GM04503 (cell line): Measurements from ENCODE around the gene CEP72.
"Not testable (repeated sequence)": the region's sequence is repeated elsewhere in the genome, so short reads cannot be mapped to it uniquely, and the experiment has no call there.

Experiments used
- DNase-seq: peaks from one replicate; pipeline ENCODE4 v3.0.0-alpha.2; 2012; ENCODE audit warnings: low read depth

CEP72 gene

DNA sequence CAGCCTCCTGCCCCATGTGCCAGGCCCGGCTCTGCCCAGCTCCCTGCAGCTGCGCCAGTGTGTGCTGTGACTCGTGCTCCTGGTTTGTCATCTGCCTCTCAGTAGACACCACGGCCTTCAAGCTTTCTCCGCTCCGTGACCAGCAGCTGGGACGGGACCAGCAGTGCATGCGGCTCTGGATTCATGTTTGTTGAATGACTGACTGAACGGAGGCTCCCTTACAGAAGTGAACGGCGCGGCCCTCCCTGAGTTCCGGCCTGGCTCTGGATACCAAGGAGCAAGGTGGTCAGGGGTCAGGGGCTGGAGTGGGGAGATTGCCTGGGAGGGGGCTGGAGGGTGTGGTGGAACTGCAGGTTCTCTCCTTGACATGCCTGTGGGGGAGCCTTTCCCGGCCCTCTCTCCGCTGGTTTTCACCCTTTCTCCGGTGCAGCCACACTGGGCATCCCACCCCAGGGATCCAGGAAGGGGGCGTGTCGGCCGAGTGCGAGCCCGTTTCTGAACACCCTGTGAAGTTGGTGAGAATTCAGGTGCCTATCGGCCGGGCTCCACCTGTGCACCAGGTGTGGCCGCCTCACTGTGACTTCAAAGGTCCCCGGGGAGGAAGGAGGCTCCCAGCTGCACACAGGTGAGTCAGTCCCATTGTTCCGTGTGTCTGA lies 11.1 kb upstream of the CEP72 start:
- no peak for DNase-seq

DNA sequence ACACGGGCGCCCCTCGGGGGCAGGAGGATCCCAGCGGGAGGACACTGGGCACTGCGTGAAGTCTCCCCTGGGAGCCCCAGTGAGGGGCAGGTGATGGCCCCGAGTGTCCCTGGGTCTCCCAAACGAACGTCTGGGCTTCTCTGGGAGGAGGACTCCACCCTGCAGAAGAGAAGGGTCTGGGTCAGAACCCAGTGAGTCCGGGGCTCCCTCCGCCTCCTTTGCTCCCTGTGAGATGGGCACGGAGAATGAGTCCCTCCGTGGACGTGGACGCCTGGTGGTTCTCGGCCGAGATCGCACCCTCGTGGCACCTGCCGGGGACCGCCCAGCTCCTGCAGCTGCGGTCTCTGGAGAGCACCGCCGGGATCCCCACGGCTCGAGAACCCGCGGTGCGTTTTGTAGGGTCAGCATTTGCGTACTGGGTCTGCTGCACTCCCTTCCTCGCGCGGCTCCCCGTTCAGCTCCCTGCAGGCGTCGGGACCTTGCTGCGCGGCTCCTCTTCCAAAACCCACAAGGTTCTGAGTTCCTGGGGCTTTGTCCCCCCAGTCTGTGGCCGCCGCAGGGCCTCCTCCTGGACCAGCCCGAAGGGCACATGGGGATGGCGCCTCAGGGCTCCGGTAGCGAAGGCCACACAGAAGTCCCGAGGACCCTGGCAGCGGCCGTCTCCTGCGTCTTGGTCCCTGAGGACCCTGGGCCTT lies 10.2 kb upstream of the CEP72 start:
- DNase-seq: no peak

DNA sequence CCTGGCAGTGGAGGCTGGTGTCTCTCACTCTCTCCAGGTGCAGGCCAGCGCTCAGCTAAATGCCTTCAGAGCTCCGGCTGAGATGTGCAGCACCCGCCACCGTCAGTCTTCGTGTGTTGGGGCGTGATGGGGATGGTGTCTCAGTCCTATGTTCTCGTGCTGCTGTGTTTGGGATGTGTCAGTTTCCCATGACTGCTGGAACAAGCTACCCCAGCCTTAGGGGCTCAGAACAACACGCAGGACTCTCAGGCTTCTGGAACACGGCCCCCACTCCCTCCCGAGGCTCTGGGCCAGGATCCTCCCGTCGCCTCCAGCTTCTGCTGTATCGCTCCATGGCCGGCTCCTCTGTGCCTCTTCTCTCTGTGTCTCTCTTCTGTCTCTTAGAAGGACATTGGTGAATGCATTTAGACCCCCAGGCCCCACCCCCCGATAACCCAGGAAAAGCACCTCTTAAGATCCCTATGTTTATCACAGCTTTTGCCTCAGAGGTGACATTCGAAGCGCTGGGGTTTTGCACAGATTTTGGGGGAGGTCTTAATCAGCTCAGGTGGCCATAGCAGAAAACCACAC lies 9.6 kb upstream of the CEP72 start:
- no peak for DNase-seq

DNA sequence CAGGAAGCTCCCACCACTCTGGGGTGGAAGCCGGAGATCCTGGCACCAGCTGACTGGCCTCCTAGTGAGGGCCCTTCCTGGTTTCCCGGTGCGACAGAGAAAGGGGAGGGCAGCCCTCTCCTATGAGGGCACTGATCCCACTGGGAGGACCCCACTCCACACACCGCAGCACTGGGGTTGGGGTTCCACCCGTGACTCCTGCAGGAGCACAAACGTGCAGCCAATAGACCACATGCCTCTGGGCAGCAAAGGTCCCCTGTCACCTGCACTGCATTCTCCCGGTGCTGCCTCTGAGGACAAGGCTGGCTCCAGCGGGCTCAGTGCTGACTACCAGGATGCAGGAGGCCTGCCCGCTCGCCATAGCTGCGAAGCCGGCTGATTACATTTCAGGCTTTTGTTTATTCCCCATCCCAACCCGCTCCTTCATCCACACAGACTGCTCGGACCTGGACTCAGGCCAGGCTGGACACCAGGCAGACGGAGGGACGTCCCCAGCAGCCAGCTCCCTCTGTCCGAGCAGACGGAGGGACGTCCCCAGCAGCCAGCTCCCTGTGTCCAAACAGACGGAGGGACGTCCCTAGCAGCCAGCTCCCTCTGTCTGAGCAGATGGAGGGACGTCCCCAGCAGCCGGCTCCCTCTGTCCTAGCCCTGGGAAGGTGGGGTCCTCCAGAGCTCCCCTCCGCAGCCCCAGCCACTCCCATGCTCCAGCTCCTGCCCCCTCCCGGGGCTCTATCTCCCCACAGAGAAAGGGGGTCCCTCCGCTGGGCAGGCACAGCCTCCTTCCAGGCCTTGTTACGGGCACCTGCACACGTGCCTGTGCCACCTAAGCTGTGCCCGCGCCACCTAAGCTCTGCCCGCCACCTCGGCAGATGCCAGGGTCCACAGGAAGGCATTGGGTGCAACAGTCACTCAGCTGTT lies 8.8 kb upstream of the CEP72 start:
- DNase-seq: no peak

DNA sequence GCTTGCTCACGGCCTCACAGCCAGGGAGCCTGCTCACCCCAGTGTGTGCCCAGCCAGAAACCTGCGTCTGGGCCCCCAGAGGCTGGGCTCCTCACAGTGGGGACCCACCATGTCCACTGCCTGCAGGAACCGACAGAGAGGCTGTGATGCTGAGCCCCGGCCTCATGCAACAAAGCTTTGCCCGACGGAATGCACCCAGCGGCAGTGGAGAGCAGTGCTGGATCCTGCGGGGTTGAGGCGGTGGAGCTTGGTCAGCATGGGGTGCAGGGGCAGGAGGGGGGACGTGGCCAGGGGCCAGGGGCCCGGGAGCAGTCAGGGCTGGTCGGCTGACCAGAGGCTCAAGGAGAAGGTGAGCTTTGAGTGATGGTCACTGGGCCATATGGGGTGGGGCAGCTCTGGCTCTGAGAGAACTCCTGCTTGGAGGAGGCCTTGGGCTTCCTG lies 7.7 kb upstream of the CEP72 start:
- no peak for DNase-seq

DNA sequence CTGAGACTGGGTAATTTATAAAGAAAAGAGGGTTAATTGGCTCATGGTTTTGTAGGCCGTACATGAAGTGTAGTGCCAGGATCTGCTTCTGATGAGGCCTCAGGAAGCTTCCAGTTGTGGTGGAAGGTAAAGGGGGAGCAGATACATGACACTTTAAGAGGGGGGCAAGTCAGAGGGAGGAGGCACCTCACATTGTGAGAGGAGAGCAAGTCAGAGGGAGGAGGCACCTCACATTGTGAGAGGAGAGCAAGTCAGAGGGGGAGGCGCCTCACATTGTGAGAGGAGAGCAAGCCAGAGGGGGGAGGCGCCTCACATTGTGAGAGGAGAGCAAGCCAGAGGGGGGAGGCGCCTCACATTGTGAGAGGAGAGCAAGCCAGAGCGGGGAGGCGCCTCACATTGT lies 7.0 kb upstream of the CEP72 start:
- DNase-seq: not testable (repeated sequence)

DNA sequence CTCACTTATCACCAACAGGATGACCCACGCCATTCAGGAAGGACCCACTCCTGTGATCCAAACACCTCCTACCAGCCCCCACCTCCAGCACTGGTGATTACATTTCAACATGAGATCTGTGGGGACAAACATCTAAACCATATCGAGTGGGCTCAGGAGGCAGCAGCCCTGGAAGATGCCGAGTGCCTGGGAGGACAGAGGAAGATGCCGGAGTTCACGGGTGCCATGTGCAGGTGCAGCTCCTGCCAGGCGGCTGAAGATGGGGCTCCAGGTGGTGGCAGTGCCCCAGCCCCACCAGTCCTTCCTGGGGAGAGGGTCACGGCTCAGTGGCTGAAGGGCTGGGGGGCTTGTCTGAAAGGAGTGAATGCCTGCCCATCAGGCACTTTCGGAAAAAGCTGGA lies 6.1 kb upstream of the CEP72 start:
- DNase-seq: no peak

DNA sequence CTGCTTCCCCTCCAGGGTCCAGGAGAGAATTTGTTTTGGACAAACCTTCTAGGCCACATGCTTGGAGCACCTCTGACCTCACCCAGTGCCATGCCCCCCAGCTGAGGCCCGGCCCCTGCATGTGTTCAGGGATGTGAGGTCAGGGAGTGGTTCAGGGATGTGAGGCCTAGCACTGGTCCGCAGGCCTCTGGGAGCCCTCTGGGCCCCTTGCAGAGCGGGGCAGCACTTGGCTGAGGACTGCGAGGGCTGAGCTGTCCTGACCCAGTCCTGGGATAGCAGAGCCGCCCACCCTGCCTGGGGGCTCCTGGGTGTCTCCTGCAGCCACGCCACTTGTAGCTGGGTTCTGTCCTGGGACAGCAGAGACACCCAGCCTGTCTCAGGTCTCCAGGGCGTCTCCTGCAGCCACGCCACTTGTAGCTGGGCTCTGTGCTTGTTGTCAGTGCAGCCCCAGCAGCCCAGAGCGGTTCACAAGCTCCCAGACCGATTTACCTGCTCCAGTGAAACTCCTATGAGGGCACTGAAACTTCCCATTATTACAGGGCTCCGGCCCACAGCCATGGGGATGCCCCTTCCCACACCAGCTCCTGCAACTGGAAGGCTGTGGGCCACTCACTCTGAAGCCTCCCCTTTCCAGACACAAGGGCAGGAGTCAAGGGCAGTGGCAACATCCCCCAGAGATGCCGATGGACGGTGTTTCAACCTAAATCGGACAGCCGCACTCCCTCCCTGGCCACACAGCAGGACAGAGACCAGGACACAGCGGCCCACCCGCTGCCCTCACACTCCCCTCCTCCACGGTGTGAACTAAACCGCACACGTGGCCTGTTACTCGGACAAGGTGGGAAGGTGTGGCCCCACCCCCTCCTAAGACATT lies 5.4 kb upstream of the CEP72 start:
- DNase-seq: no peak

DNA sequence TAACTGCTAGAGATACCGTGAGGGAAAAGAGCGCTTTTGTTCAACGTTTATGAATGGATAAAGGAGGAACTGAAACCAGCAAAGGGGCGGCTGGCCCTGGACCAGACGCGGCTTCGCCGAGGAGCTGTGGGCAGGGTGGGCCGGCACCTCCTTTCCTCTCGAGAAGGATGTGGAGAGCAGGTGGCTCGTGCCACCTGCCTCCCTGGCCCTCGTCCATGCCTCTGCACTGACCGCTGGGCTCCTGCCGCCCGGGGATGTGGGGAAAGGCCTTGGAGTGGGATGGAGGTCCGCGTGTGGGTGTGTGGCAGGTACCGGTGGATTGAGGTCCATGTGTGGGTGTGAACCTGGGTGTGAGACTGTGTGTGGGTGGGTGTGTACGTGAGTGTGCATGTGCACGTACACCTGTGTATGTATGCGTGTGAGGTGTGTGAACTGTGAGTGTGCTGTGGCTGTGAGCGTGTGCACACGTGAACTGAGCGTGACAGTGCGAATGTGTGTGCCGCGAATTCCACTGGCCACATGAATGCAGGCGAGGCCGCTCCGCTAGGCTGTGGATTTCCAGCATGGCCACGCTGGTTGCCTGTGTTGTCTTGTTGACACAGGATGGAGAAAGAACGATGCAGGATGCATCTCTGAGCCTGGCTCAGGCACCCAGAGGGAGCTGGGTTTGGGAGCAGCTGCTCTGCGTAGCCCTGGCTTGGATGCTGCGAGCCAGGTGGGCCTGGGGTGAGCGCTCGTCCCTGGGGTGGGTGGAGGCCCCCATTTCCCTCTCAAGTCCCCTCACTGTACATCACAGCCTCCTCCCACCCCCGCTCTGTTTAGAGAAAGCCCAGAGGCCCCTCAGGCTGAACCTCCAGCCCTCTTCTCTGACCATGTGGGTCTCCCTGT lies 4.4 kb upstream of the CEP72 start:
- DNase-seq: no peak

DNA sequence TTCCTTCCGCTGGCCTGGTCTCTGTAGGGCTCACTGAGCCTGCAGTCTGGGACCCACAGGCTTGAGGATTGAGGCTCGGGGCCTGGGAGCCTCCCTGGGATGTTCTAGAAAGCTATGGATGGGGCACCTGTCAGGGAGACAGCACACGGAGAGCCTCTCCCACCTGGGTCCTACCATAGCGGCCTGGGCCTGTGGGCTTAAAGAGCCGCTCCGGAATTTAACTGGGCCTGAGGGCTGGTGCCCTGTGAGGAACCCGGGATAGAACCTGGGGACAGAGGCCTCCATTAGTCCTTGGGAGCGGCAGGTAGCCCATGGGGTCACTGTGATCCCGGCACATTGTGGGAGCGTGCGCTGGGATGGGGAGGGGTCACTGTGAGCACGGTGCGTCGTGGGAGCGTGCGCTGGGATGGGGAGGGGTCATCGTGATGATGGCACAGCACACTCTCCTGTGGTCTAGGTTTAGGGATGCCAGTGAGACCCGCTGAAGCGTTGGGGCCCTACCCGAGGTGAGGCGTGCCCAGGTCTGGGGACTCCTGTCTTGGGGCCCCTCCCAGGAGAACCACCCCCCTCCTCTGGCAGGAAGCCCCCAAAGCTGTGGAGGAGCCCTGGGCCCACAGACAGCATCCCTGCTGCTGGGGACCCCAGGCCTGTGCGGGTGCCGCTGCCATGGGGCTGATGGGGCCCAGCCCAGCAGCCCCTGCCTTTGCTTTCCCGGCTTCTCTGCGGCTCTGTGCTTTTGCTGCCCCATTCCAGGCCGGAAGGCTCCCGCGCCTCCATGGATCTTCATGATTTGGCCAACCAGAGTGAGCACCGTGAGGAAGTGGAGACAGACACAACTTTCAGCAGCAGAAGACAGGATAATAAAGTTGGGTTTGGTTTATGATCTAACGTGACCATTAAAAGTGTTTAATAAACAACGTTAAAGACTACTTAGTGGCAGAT lies 3.4 kb upstream of the CEP72 start:
- DNase-seq: no peak

DNA sequence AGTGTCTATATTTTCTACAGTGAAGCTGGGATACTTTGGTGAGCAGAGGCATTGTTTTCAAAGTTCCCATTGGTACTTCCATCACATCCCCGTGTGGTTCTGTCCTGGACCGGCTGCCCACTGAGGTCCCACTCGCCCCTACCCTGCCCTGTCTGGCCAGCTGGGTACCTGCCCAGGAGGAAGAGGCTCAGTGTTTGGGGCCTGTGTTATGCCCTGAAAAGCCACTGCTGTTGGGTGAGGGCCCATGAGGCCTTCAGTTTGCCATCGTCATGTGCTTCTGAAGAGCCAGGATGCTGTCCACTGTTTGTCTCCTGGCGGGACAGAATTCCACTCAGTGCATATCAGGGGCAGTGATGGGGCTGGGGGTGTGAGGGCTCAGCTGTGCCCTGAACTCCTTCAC lies 2.6 kb upstream of the CEP72 start:
- DNase-seq: no peak

DNA sequence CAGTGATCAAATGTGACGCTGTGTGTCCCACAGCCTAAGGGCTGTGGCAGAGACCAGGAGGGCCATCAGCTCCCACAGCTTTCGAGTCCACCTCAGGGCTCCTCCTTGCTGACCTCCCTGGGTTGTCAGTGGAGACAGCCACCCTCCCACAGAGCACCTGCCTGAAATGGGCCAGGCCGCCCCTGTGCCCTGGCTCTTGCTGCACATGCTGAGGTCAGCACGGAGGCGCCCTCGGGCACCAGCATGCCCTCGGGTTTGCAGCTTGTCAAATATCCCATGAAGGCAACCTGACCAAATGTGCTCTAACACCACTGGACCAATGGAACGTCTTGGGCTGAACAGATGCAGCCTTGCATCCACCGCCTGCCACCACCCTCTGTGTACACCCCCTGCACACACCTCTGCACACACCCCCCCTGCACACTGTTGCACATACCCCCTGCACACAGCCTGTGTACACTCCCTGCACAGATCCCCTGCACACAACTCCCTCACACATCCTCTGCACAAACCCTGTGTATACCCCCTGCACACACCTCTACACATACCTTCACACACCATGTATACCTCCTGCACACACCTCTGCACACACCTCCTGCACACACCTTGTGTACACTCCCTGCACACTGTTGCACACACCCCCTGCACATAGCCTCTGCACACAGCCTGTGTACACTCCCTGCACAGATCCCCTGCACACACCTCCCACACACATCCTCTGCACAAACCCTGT lies 2.0 kb upstream of the CEP72 start:
- DNase-seq: no peak

DNA sequence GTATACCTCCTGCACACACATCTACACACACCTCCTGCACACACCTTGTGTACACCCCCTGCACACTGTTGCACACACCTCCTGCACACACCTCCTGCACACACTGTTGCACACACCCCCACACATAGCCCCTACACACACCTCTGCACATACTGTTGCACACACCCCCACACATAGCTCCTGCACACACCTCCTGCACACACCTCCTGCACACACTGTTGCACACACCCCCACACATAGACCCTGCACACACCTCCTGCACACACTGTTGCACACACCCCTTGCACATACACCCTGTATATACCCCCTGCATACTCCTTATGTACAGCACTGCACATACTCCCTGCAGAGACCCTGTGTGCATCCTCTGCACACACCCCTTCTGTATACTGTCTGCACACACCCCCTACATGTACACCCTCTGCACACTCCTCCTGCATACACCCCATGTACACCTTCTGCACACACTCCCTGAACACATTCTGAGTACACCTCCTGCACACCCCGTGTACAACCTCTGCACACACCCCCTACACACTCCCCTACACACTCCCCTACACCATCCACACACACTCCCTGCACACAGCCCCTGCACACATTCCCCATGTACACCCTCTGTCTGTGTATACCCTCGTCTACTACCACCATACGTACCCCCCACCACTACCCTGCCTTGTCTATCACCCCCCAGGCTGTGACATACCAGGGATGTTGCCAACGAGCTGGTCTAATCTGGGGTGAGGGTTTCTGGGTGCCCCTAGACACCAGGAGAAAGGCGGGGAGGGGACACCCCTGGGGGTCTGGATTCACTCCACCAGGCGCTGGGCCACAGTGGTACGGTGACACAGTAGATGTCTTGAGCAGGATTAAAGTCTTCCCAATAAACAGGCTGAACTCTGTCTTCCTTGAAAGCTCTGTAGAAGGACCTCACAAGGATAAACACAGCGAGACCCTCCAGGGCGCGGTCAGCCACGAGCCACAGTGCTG lies 1.1 kb upstream of the CEP72 start:
- no peak for DNase-seq

DNA sequence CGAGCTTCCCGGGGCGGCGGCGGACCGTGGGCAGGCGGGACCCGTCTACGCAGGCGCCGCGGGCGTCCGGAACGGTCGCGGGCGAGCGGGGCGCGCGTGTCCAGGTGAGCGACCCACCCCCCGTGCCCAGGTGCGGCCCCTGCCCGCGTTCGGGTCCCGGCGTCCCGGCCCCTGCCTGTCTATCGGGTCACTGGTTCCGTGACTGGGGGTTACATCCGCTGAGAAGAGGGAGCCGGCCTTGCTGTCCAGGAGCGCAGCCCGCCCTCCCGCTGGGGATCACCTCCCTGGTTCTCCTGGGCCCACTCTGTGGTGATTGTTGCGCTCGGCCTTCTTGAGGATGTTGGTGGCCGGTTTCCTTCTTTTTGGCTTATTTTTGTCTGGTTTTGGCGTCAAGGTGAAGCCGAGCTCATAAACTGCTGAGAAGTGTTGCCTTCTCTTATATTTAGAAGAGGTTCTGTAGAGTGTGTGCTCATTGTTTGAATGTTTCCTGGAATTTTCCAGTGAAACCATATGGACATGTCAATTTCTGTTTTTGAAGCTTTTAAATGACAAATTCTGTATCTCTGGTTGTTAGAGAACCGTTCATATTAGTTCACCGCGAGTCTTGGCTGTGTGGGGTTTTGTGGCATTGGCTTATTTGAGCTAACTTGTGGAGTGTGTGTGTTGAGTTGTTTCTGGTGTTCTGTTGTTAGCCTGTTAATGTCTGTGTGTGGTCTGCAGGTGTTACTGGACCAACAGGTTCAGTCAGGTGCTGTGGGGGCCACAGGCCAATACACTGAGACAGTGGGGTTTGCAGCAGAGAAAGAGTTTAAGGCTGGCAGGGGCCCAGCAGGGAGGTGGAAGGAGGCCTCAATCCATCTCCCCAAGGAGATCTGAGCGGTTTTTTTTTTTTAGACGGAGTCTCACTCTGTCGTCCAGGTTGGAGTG lies 621 bp downstream of the CEP72 start:
- DNase-seq: no peak

DNA sequence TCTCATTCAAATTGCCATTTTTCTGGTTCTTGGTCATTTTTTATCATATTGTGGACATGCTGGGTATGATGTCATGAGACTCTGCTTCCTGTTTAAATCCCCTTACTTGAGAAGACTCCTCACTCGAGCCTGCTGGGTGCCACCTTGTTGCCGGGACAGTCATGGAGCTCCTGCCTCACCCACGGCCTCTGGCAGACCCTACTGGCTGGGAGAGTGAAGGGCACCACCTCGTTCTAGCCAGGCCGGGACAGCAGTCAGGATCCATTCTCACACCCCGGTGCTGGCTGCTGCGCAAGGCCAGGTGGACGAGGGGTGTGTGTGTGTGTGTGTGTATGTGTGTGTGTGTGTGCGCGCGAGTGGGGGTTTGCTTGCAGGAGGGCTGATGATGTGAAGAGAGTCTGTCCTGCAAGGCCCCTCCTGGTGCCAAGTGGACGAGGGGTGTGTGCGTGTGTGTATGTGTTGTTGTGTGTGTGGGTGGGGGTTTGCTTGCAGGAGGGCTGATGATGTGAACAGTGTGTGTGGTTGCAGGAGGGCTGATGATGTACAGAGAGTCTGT lies 4.4 kb downstream of the CEP72 start:
- no peak for DNase-seq

DNA sequence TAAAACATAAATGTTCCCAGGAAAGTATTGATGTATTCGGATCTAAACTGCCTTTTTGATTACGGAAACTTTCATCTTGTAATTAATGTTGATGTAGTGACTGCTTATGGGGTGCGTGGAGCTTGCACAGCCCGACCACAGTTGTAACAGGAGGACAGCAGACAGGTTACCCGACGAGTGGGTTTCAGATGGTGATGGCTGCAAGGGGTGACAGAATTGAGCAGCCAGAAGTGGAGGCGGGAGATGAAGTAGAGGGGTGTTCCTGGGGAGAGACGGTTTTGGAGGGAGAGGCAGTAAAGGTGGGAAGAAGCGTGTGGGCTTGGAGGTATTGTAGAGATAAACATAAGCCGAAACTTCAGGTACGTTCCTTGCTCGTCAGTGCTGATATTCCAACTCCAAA lies 5.8 kb downstream of the CEP72 start:
- no peak for DNase-seq
